ENCODE measurements around the gene FAM151B. TPM values are rescaled to one million over a fixed set of nuclear protein-coding genes. Genes with fewer than 3 reads are reported as not detected.
"Not testable (repeated sequence)": the region's sequence is repeated elsewhere in the genome, so short reads cannot be mapped to it uniquely, and the experiment has no call there.

Gene FAM151B
- total RNA-seq, 2 experiments from 2014 or later: 0.12 TPM; not detected in 1

- ATAC-seq: peak; percentile 70
- Mint-ChIP-seq H3K9me3 (ENCODE audit: low read depth) (peaks cover 3% of the 10 kb centered on the region), H3K27me3 (peaks cover 15% of the 10 kb centered on the region), H3K36me3 (peaks cover 14% of the 10 kb centered on the region), H3K27ac (no peak overlapping the region), H3K4me1 (peaks cover 4% of the 10 kb centered on the region), H3K4me3 (no peak overlapping the region)
- CTCF ChIA-PET: interaction anchor here (0.6 to 2.1 kb wide), 10 partner anchors 9 to 1348 kb away, joined by 3 to 13 read pairs (median 3); no protein-coding TSS in a partner anchor
- DNase-seq: peak; percentile 70
Observed at GRCh38 chr5:80481019-80481893, 6.6 kb upstream of the FAM151B start.

GRCh38 chr5:80482578-80482977 is 5.3 kb upstream of the FAM151B start:
- Mint-ChIP-seq H3K36me3 (peaks cover 15% of the 10 kb centered on the region), H3K27ac (no peak overlapping the region), H3K4me3 (no peak overlapping the region), H3K27me3 (peaks cover 27% of the 10 kb centered on the region), H3K4me1 (peaks cover 11% of the 10 kb centered on the region), H3K9me3 (ENCODE audit: low read depth) (peaks cover 3% of the 10 kb centered on the region)
- no peak for DNase-seq
- CTCF ChIA-PET: interaction anchor here (1.3 to 1.8 kb wide), 3 partner anchors 10 to 137 kb away, joined by 3 to 6 read pairs (median 4); no protein-coding TSS in a partner anchor
- ATAC-seq: no peak

- H3K4me3 Mint-ChIP-seq: no peak overlapping the region
- peaks cover 36% of the 10 kb centered on the region for H3K27me3 Mint-ChIP-seq
- H3K27ac Mint-ChIP-seq: no peak overlapping the region
- ATAC-seq (no peak), DNase-seq (no peak)
- H3K4me1 Mint-ChIP-seq: peaks cover 17% of the 10 kb centered on the region
- peaks cover 11% of the 10 kb centered on the region for H3K36me3 Mint-ChIP-seq
- H3K9me3 Mint-ChIP-seq (ENCODE audit: low read depth): peaks cover 3% of the 10 kb centered on the region
- CTCF ChIA-PET: interaction anchor here (0.7 kb wide), 1 partner anchor 188 kb away, joined by 3 read pairs; no protein-coding TSS in a partner anchor
Observed at GRCh38 chr5:80483636-80484232, 4.2 kb upstream of the FAM151B start.

GRCh38 chr5:80487444-80487828 is 464 bp upstream of the FAM151B start:
- CTCF ChIA-PET: no interaction called here

GRCh38 chr5:80491296-80491695 is 3.4 kb downstream of the FAM151B start:
- Mint-ChIP-seq H3K9me3 (ENCODE audit: low read depth) (no peaks in the 10 kb centered on the region), H3K27me3 (peaks cover 43% of the 10 kb centered on the region), H3K4me1 (peaks cover 18% of the 10 kb centered on the region), H3K27ac (no peak overlapping the region), H3K36me3 (peaks cover 3% of the 10 kb centered on the region), H3K4me3 (no peak overlapping the region)
- ATAC-seq: no peak
- CTCF ChIA-PET: no interaction called here
- DNase-seq: no peak

More at GRCh38 chr5:80487444-80487828, 464 bp upstream of the FAM151B start:
- Mint-ChIP-seq H3K36me3 (peaks cover 4% of the 10 kb centered on the region), H3K27ac (no peak overlapping the region), H3K27me3 (peaks cover 50% of the 10 kb centered on the region), H3K4me1 (peaks cover 12% of the 10 kb centered on the region), H3K4me3 (peak overlapping the region; percentile 72), H3K9me3 (ENCODE audit: low read depth) (no peaks in the 10 kb centered on the region)
- no peak for DNase-seq
- ATAC-seq: no peak

GRCh38 chr5:80492741-80493140 is 4.8 kb downstream of the FAM151B start:
- Mint-ChIP-seq H3K4me3 (no peak overlapping the region), H3K9me3 (ENCODE audit: low read depth) (no peaks in the 10 kb centered on the region), H3K4me1 (peaks cover 11% of the 10 kb centered on the region), H3K27me3 (peaks cover 31% of the 10 kb centered on the region), H3K36me3 (no peaks in the 10 kb centered on the region), H3K27ac (no peak overlapping the region)
- DNase-seq (no peak), ATAC-seq (no peak)
- CTCF ChIA-PET: interaction anchor here (1.2 kb wide), 1 partner anchor 11 kb away, joined by 4 read pairs; no protein-coding TSS in a partner anchor

- H3K27me3 Mint-ChIP-seq: peaks cover 27% of the 10 kb centered on the region
- H3K4me1 Mint-ChIP-seq; H3K27ac Mint-ChIP-seq; DNase-seq; H3K4me3 Mint-ChIP-seq; H3K36me3 Mint-ChIP-seq; ATAC-seq; H3K9me3 Mint-ChIP-seq (ENCODE audit: low read depth): not testable (repeated sequence)
- CTCF ChIA-PET: interaction anchor here (1.2 kb wide), 1 partner anchor 12 kb away, joined by 4 read pairs; no protein-coding TSS in a partner anchor
Observed at GRCh38 chr5:80493443-80493842, 5.5 kb downstream of the FAM151B start.

GRCh38 chr5:80495891-80496290 is 8.0 kb downstream of the FAM151B start:
- CTCF ChIA-PET: interaction anchor here (0.7 kb wide), 1 partner anchor 29 kb away, joined by 4 read pairs; no protein-coding TSS in a partner anchor
- Mint-ChIP-seq H3K9me3 (ENCODE audit: low read depth) (no peaks in the 10 kb centered on the region), H3K27ac (no peak overlapping the region), H3K4me1 (peaks cover 5% of the 10 kb centered on the region), H3K27me3 (peaks cover 18% of the 10 kb centered on the region), H3K4me3 (no peak overlapping the region), H3K36me3 (no peaks in the 10 kb centered on the region)
- DNase-seq: no peak
- no peak for ATAC-seq

GRCh38 chr5:80502800-80503199 is 14.9 kb downstream of the FAM151B start:
- ATAC-seq: no peak
- H3K36me3 Mint-ChIP-seq: no peaks in the 10 kb centered on the region
- peaks cover 7% of the 10 kb centered on the region for H3K27me3 Mint-ChIP-seq
- no peaks in the 10 kb centered on the region for H3K9me3 Mint-ChIP-seq (ENCODE audit: low read depth)
- no peak overlapping the region for H3K4me3 Mint-ChIP-seq
- no peak for DNase-seq
- CTCF ChIA-PET: interaction anchor here (1.6 kb wide), 1 partner anchor 169 kb away, joined by 4 read pairs; no protein-coding TSS in a partner anchor
- H3K4me1 Mint-ChIP-seq: no peaks in the 10 kb centered on the region
- no peak overlapping the region for H3K27ac Mint-ChIP-seq

- Mint-ChIP-seq H3K4me3 (no peak overlapping the region), H3K4me1 (no peaks in the 10 kb centered on the region)
- no peak for ATAC-seq
Observed at GRCh38 chr5:80503641-80504040, 15.7 kb downstream of the FAM151B start.

GRCh38 chr5:80504833-80505232 is 16.9 kb downstream of the FAM151B start:
- no peaks in the 10 kb centered on the region for H3K27me3 Mint-ChIP-seq
- ATAC-seq: no peak
- no peak overlapping the region for H3K4me3 Mint-ChIP-seq
- H3K9me3 Mint-ChIP-seq (ENCODE audit: low read depth): no peaks in the 10 kb centered on the region
- H3K4me1 Mint-ChIP-seq: no peaks in the 10 kb centered on the region
- CTCF ChIA-PET: no interaction called here
- no peaks in the 10 kb centered on the region for H3K36me3 Mint-ChIP-seq
- no peak for DNase-seq
- H3K27ac Mint-ChIP-seq: no peak overlapping the region

More at GRCh38 chr5:80503641-80504040, 15.7 kb downstream of the FAM151B start:
- no peaks in the 10 kb centered on the region for H3K9me3 Mint-ChIP-seq (ENCODE audit: low read depth)
- no peak overlapping the region for H3K27ac Mint-ChIP-seq
- CTCF ChIA-PET: interaction anchor here (0.6 to 1.6 kb wide), 2 partner anchors 63 to 168 kb away, joined by 3 to 4 read pairs; no protein-coding TSS in a partner anchor
- no peaks in the 10 kb centered on the region for H3K36me3 Mint-ChIP-seq
- no peak for DNase-seq
- peaks cover 5% of the 10 kb centered on the region for H3K27me3 Mint-ChIP-seq

GRCh38 chr5:80507663-80508062 is 19.8 kb downstream of the FAM151B start:
- Mint-ChIP-seq H3K27me3 (no peaks in the 10 kb centered on the region), H3K4me3 (no peak overlapping the region), H3K4me1 (no peaks in the 10 kb centered on the region), H3K9me3 (ENCODE audit: low read depth) (no peaks in the 10 kb centered on the region), H3K27ac (no peak overlapping the region), H3K36me3 (no peaks in the 10 kb centered on the region)
- DNase-seq (no peak), ATAC-seq (no peak)
- CTCF ChIA-PET: interaction anchor here (1.4 kb wide), 1 partner anchor 26 kb away, joined by 3 read pairs; no protein-coding TSS in a partner anchor

GRCh38 chr5:80508844-80509243 is 20.9 kb downstream of the FAM151B start:
- CTCF ChIA-PET: interaction anchor here (1.4 kb wide), 1 partner anchor 27 kb away, joined by 3 read pairs; no protein-coding TSS in a partner anchor
- no peak overlapping the region for H3K4me3 Mint-ChIP-seq

More at GRCh38 chr5:80508844-80509243, 20.9 kb downstream of the FAM151B start:
- ATAC-seq: no peak
- DNase-seq: no peak
- Mint-ChIP-seq H3K27me3 (no peaks in the 10 kb centered on the region), H3K4me1 (no peaks in the 10 kb centered on the region), H3K36me3 (no peaks in the 10 kb centered on the region), H3K9me3 (ENCODE audit: low read depth) (no peaks in the 10 kb centered on the region), H3K27ac (no peak overlapping the region)
